Nephron (organoid): ENCODE measurements around the gene TRDN.

Source experiments
- H3K27ac Mint-ChIP-seq, 3 experiments: 2 replicates each; pipeline ENCODE4 v1.8.0; 2020; ENCODE audit warnings: mixed read lengths in 3 of 3, mild to moderate bottlenecking in 2 of 3, moderate library complexity in 1 of 3
- H3K27me3 Mint-ChIP-seq: 2 replicates; pipeline ENCODE4 v1.8.0; 2021; ENCODE audit warnings: low read depth, mild to moderate bottlenecking, moderate library complexity, mixed read lengths
- H3K36me3 Mint-ChIP-seq: 2 replicates; pipeline ENCODE4 v1.8.0; 2020; ENCODE audit warnings: low read depth, mixed read lengths
- H3K4me1 Mint-ChIP-seq: 2 replicates; pipeline ENCODE4 v1.8.0; 2020; ENCODE audit warnings: mixed read lengths
- H3K4me3 Mint-ChIP-seq, 3 experiments: 2 replicates each; pipeline ENCODE4 v1.8.0; 2020; ENCODE audit warnings: mild to moderate bottlenecking in 3 of 3, mixed read lengths in 3 of 3, moderate library complexity in 2 of 3
- H3K9me3 Mint-ChIP-seq: 2 replicates; pipeline ENCODE4 v1.8.0; 2020; ENCODE audit warnings: mixed read lengths
- TF ChIP-seq, protein P1 (sequence below), 3 experiments: fragments of 200-600 bp; sonication (generic); IDR thresholded peaks; one replicate each; pipeline ENCODE4 v1.5.0; 2021; ENCODE audit warnings: antibody characterized with exemption in 3 of 3; ENCODE audit not compliant: unreplicated experiment in 3 of 3

Gene TRDN

GRCh38 chr6:123526128-123526527 is 110.6 kb downstream of the TRDN start:
- no peak overlapping the region for H3K4me3 Mint-ChIP-seq
- no peaks in the 10 kb centered on the region for H3K9me3 Mint-ChIP-seq
- TF ChIP-seq, protein P1, sequence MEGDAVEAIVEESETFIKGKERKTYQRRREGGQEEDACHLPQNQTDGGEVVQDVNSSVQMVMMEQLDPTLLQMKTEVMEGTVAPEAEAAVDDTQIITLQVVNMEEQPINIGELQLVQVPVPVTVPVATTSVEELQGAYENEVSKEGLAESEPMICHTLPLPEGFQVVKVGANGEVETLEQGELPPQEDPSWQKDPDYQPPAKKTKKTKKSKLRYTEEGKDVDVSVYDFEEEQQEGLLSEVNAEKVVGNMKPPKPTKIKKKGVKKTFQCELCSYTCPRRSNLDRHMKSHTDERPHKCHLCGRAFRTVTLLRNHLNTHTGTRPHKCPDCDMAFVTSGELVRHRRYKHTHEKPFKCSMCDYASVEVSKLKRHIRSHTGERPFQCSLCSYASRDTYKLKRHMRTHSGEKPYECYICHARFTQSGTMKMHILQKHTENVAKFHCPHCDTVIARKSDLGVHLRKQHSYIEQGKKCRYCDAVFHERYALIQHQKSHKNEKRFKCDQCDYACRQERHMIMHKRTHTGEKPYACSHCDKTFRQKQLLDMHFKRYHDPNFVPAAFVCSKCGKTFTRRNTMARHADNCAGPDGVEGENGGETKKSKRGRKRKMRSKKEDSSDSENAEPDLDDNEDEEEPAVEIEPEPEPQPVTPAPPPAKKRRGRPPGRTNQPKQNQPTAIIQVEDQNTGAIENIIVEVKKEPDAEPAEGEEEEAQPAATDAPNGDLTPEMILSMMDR (IDR thresholded peaks at IDR 0.05; ENCODE audit: unreplicated experiment in 3 of 3) = no peak
- no peaks in the 10 kb centered on the region for H3K36me3 Mint-ChIP-seq
- H3K27ac Mint-ChIP-seq = no peak overlapping the region
- H3K27me3 Mint-ChIP-seq = peaks cover 3% of the 10 kb centered on the region
- peaks cover 8% of the 10 kb centered on the region for H3K4me1 Mint-ChIP-seq

- no peak overlapping the region for H3K27ac Mint-ChIP-seq
- no peaks in the 10 kb centered on the region for H3K36me3 Mint-ChIP-seq
- TF ChIP-seq, protein P1 (IDR thresholded peaks at IDR 0.05; ENCODE audit: unreplicated experiment in 3 of 3) = no peak
- peaks cover 7% of the 10 kb centered on the region for H3K4me1 Mint-ChIP-seq
- no peaks in the 10 kb centered on the region for H3K9me3 Mint-ChIP-seq
- no peak overlapping the region for H3K4me3 Mint-ChIP-seq
- H3K27me3 Mint-ChIP-seq = peaks cover 3% of the 10 kb centered on the region
These were observed 112.0 kb downstream of the TRDN start for GRCh38 chr6:123524781-123525180.

DNA sequence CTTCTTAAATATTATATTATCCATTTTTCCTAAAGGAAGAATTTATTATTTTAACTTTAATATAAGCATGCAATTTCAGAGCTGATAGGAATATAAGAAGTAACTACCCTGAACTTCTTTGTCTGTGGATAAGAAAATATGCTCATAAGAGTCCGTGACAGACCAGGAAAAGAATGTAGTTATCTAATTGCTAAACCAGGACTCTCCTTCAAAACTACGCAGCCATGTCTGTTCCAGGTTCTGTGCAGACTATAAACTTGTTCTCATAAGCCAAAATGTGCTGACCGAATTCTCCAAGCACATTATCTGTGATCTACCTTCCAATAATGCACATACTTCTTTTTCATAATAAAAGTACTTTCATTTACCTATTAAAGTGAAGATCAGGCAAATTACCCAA is 116.5 kb downstream of the TRDN start:
- Mint-ChIP-seq H3K36me3 (no peaks in the 10 kb centered on the region), H3K9me3 (no peaks in the 10 kb centered on the region), H3K27me3 (peaks cover 3% of the 10 kb centered on the region), H3K4me1 (no peaks in the 10 kb centered on the region), H3K4me3 (no peak overlapping the region), H3K27ac (no peak overlapping the region)
- TF ChIP-seq, protein P1 (IDR thresholded peaks at IDR 0.05; ENCODE audit: unreplicated experiment in 3 of 3) = no peak

DNA sequence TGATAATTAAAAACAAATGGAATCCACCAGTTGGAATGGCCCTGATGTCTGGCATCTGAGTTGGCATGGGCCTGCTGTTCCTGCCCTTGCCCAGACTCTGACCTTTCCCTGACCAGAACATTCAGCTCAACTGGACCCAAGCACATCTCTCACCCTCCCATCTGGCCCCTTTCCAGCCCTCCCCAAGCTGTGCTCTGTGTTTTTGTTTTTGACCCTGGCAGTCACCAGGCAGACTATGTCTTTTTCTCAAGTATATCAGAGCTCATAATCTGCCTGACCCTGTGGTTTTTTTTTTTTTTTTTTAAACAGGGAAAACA is 117.6 kb downstream of the TRDN start:
- Mint-ChIP-seq H3K9me3 (no peaks in the 10 kb centered on the region), H3K36me3 (no peaks in the 10 kb centered on the region), H3K4me1 (no peaks in the 10 kb centered on the region), H3K27me3 (peaks cover 3% of the 10 kb centered on the region), H3K4me3 (no peak overlapping the region), H3K27ac (no peak overlapping the region)
- TF ChIP-seq, protein P1 (IDR thresholded peaks at IDR 0.05; ENCODE audit: unreplicated experiment in 3 of 3) = no peak

DNA sequence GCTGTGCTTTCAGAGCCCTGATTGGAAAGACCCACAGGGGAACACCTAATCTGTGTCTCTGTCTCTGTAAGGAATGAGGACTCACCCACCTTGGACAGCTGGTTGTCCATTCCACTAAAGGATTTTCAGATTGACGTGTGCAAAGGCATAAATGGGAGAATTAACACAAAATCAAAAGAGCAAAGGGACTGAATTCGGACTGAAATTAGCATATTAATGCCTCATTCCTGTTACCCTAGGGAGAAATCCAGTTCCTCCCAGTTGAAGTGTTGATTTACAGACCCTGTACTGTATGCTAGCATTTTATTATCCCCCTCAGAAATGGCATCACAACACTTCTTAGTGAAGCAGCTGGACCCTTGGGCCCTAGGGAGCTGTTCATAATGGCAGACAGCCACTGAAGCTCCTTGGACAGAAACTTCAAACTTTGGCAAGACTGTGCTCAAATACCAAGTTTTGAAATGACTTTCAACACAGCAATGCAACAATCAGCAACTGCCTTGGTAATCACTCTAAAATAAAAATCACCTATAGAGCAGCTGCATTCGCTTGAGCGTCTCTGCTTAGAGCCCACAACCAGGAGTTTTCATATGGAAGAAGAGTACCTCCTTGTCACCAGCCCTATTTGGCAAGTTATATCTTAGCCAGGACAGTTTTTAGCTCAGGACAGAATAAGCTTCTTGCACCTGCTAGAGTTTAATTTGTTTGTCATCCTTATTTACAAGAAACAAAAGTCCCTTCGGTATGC is 118.1 kb downstream of the TRDN start:
- Mint-ChIP-seq H3K4me3 (no peak overlapping the region), H3K27me3 (peaks cover 3% of the 10 kb centered on the region), H3K36me3 (no peaks in the 10 kb centered on the region), H3K4me1 (no peaks in the 10 kb centered on the region), H3K27ac (no peak overlapping the region), H3K9me3 (no peaks in the 10 kb centered on the region)
- TF ChIP-seq, protein P1 (IDR thresholded peaks at IDR 0.05; ENCODE audit: unreplicated experiment in 3 of 3) = no peak

- TF ChIP-seq, protein P1 (IDR thresholded peaks at IDR 0.05; ENCODE audit: unreplicated experiment in 3 of 3) = no peak
- H3K27me3 Mint-ChIP-seq = no peaks in the 10 kb centered on the region
- H3K27ac Mint-ChIP-seq = no peak overlapping the region
- no peaks in the 10 kb centered on the region for H3K9me3 Mint-ChIP-seq
- H3K4me1 Mint-ChIP-seq = no peaks in the 10 kb centered on the region
- H3K4me3 Mint-ChIP-seq = no peak overlapping the region
- no peaks in the 10 kb centered on the region for H3K36me3 Mint-ChIP-seq
These were observed 121.0 kb downstream of the TRDN start for GRCh38 chr6:123515715-123516114.
